DMS 273 (cell line): ENCODE measurements around the gene IGFLR1.
"Not testable (repeated sequence)": the region's sequence is repeated elsewhere in the genome, so short reads cannot be mapped to it uniquely, and the experiment has no call there.

Source experiments
- DNase-seq: peaks from one replicate; lab custom pipeline; 2025; ENCODE audit not compliant: unreplicated experiment; lab: John Stamatoyannopoulos, UW

Gene IGFLR1

GRCh38 chr19:35712567-35713505 lies 29.4 kb downstream of the IGFLR1 start:
- no peak for DNase-seq

GRCh38 chr19:35710784-35711723 lies 31.2 kb downstream of the IGFLR1 start:
- DNase-seq, result no peak

DNA sequence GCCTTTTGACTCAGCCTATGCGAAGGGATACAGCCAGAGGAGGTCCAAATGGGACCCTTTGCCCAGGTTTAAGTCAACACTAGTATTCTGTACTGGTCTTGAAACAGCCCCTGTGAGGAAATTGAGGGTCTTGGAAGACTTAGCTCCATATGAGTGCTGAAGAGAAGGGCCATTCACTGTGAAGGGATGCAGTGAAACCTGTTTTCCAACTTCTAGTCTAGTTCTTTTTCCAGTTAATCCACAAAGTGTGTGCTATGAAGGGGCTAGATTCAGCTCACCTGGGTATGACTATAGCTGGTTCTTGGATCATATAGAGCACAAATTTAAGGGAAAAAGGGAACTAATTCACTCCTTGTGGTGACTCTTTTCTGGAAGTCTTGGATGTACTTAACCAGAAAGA lies 33.9 kb downstream of the IGFLR1 start:
- DNase-seq, result no peak

GRCh38 chr19:35704218-35704617 lies 38.0 kb downstream of the IGFLR1 start, which contains the start of gene ZBTB32:
TSS of gene ZBTB32 (plus strand) at chr19:35704558. CDS start at chr19:35714627, 10,069 bp downstream.
- no peak for DNase-seq

DNA sequence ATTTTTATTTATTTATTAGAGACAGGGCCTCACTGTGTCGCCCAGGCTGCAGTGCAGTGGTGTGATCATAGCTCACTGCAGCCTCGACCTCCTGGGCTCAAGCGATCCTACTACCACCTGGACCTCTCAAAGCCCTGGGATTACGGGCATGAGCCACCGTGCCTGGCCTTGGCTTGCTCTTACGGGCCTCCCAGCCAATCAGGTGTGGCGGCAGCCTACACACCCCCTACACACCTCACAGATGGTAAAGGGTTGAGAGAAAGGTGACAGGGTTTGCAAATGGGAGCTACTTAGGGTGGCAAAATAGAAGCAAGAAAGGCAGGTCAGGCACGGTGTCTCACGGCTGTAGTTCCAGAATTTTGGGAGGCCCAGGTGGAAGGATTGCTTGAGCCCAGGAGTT lies 38.9 kb downstream of the IGFLR1 start:
- DNase-seq, result peak; percentile 21

- peak; percentile 99 for DNase-seq
These were observed 39.8 kb downstream of the IGFLR1 start for GRCh38 chr19:35702223-35703012.

DNA sequence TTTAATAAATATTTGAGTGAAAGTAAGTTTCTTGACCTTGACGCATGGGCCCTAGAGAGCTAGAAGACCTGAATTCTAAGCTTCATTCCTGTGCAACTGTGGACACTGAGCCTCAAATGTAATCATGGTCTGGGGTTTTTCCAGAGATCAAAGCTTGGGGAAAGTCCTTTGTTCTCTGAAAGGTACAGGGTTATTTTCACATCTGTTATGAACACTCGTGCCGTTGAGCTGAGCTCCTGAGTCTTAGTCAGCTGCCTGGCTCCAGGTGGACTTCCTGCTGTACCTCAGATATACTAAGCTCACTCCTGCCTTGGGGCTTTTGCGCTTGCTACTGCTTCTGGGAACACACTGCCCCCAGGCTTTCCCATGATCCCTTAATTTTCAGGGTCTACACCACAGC lies 45.4 kb downstream of the IGFLR1 start:
- DNase-seq, result no peak

GRCh38 chr19:35695895-35696422 lies 46.3 kb downstream of the IGFLR1 start:
- DNase-seq, result no peak

- DNase-seq, result peak; percentile 94
These were observed 48.2 kb downstream of the IGFLR1 start for GRCh38 chr19:35693835-35694599.

- no peak for DNase-seq
These were observed 48.8 kb downstream of the IGFLR1 start for GRCh38 chr19:35693422-35693821.

- peak; percentile 23 for DNase-seq
These were observed 50.2 kb downstream of the IGFLR1 start for GRCh38 chr19:35692010-35692409.

- not testable (repeated sequence) for DNase-seq
These were observed 51.1 kb downstream of the IGFLR1 start for GRCh38 chr19:35691106-35691505.

DNA sequence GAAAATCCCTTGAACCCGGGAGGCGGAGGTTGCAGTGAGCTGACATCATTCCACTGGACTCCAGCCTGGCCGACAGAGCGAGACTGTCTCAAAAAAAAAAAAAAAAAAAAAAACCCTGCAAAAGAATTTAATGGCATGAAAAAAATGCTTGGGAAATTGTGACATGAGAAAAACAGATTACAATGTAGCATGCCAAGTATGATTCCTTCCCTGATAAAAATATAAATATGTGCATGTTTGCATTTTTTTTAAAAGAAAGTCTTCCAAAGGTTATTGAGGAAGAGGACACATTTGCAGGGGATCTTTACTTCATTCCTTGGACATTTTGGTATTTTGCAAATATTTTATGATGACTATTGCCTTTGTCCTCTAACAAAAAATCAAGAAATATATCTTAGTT lies 52.4 kb downstream of the IGFLR1 start:
- DNase-seq, result no peak
